Heart left ventricle (tissue), 16 donors: ENCODE measurements around the gene CCDC152. TPM values are rescaled to one million over a fixed set of nuclear protein-coding genes. Genes with fewer than 3 reads are reported as not detected.

Experiments used
- ATAC-seq, 4 donors: fragments of 200-7000 bp; cut with Tn5 transposase; one replicate each; pipeline ENCODE4 v1.9.1; 2020 to 2022; ENCODE audit warnings: moderate library complexity in 4 of 4, mild to moderate bottlenecking in 3 of 4, moderate number of reproducible peaks in 1 of 4
- DNase-seq, 5 donors: peaks; one replicate each; pipeline ENCODE4 v3.0.0-alpha.2; 2020
- H3K27ac ChIP-seq, 12 donors: fragments of 200-600 bp; sonication (generic) in 4 of 12; one replicate each; pipeline versions ENCODE4 v1.5.0 to v1.8.0; 2016 to 2022; ENCODE audit warnings: mild to moderate bottlenecking in 2 of 12
- H3K27me3 ChIP-seq, 9 donors: fragments of 200-600 bp; sonication (generic) in 2 of 9; one replicate each; pipeline versions ENCODE4 v1.5.1 to v1.8.0; 2016 to 2022; ENCODE audit warnings: mild to moderate bottlenecking in 3 of 9
- H3K36me3 ChIP-seq, 9 donors: fragments of 200-600 bp; sonication (generic) in 2 of 9; one replicate each; pipeline versions ENCODE4 v1.5.0 to v1.8.0; 2018 to 2022; ENCODE audit warnings: mild to moderate bottlenecking in 2 of 9
- H3K4me1 ChIP-seq, 12 donors: fragments of 200-600 bp; sonication (generic) in 4 of 12; one replicate each; pipeline versions ENCODE4 v1.5.0 to v1.8.0; 2016 to 2022; ENCODE audit warnings: mild to moderate bottlenecking in 3 of 12
- H3K4me3 ChIP-seq, 12 donors: fragments of 200-600 bp; sonication (generic) in 4 of 12; one replicate each; pipeline versions ENCODE4 v1.5.0 to v1.8.0; 2017 to 2022; ENCODE audit warnings: mild to moderate bottlenecking in 9 of 12, moderate library complexity in 4 of 12
- H3K9me3 ChIP-seq, 12 donors: fragments of 200-600 bp; sonication (generic) in 4 of 12; one replicate each; pipeline versions ENCODE4 v1.5.0 to v1.8.0; 2016 to 2022; ENCODE audit warnings: mild to moderate bottlenecking in 1 of 12
- CTCF ChIP-seq, 12 donors: fragments of 200-600 bp; sonication (generic) in 4 of 12; IDR thresholded peaks; one replicate each; pipeline versions ENCODE4 v1.5.0 to v1.8.0; 2018 to 2022; ENCODE audit warnings: antibody characterized with exemption in 12 of 12, mild to moderate bottlenecking in 5 of 12
- POLR2A ChIP-seq, 2 donors: fragments of 450-650 bp; IDR thresholded peaks; one replicate each; pipeline ENCODE4 v1.6.1; 2017; ENCODE audit warnings: antibody characterized with exemption in 2 of 2, mild to moderate bottlenecking in 2 of 2, moderate library complexity in 2 of 2
- WGBS, 4 donors: extraction: QIAGEN DNeasy Blood & Tissue Kit in 2 of 4; methylation state at CpG; one replicate each; pipeline versions ENCODE4 v1.1.5 to v1.1.7; 2013 to 2018; 5-methylcytosine and 5-hydroxymethylcytosine counted together
- intact Hi-C, 10 donors: fragments of 100-400 bp; cut with DNase I; formaldehyde crosslinking; loops; one replicate each; pipeline versions ENCODE4 v1.11.1 to v1.14.2; 2022
- polyA plus RNA-seq, 2 donors: library from polyadenylated mRNA; stranded (reverse); fragments of 200-250 nt; gene quantifications; one replicate each; pipeline ENCODE4 v1.2.3, GENCODE V29; 2013
- total RNA-seq, 9 donors: library from RNA; depleted of rRNA in 2 of 9; stranded (reverse); fragments of >200 nt in 2 of 9; fragmentation: NEBNext Ultra II Directional in 3 of 9; extraction: Animal tissue kit (Norgen Biotek cat#: 25700) in 3 of 9; gene quantifications; one replicate each; pipeline versions ENCODE4 v1.1.0 to v1.2.4, GENCODE V29; 2016 to 2023
- donor health status: ischemic (EF 13 %, LVEDD 7.1; RV severe dilation, severe dysfunction).
- donor health status: healthy with polysubstance abuse.
- donor health status: DM: no; HTN: yes; CAD: no.
- donor health status: DM: no; HTN: no; CAD: no.
- donor health status: ischemic (EF 25% LVEDD 6.9; RV normal size, moderate dysfunction).
- donor health status: ischemic (EF 25% LVEDD 5.7; RV mildly dilated, moderate dysfunction).
- donor health status: healthy.
- donor health status: DM: yes; HTN: yes; CAD: no.
- donor health status: ischemic (EF 35%, LVEDD 5.7; RV mildly dilated, moderate dysfunction).
- donor health status: nonischemic (EF 11% LVEDD 7.7; RV severe dilation, severe dysfunction).
- donor health status: DM: yes; HTN: yes; CAD: no.
- donor health status: PGD.
- donor health status: ischemic (EF 29% LVEDD 5.4; RV normal size, mild dysfunction).
- donor health status: nonischemic (EF 23%, LVEDD 6.1; RV moderate dilation, normal function).

CCDC152 gene
- total and polyA plus RNA-seq, 11 donors = 0.32 to 3.2 (median 0.86) TPM

- ATAC-seq (no peak), DNase-seq (no peak)
- peaks cover 0 to 1% (median 0%) of the 10 kb centered on the region in 12 donors for H3K9me3 ChIP-seq
- no peaks in the 10 kb centered on the region for H3K27me3 ChIP-seq
- no peaks in the 10 kb centered on the region for H3K4me1 ChIP-seq
- TF ChIP-seq POLR2A (IDR thresholded peaks at IDR 0.05) = no peak
- 86 to 91% (median 86%) methylated on average over 1 of the region's 1 CpG for WGBS, 4 donors
- no peak overlapping the region for H3K4me3 ChIP-seq
- H3K27ac ChIP-seq = no peak overlapping the region
- no peaks in the 10 kb centered on the region for H3K36me3 ChIP-seq
- intact Hi-C loops = loop anchor here in 3 of 10 donors (10.0 kb wide), 1 partner anchor 106 kb away; no protein-coding TSS in a partner anchor
Observed at GRCh38 chr5:42779083-42779482, 22.5 kb downstream of the CCDC152 start.

GRCh38 chr5:42781584-42781983 is 25.0 kb downstream of the CCDC152 start:
- H3K36me3 ChIP-seq = no peaks in the 10 kb centered on the region
- peaks cover 0 to 26% (median 11%) of the 10 kb centered on the region in 12 donors for H3K9me3 ChIP-seq
- H3K4me1 ChIP-seq = no peaks in the 10 kb centered on the region
- no peak overlapping the region for H3K27ac ChIP-seq
- H3K4me3 ChIP-seq = no peak overlapping the region
- TF ChIP-seq POLR2A (IDR thresholded peaks at IDR 0.05) (no peak), CTCF (IDR thresholded peaks at IDR 0.05) (no peak)
- DNase-seq = no peak
- ATAC-seq = no peak
- no peaks in the 10 kb centered on the region for H3K27me3 ChIP-seq
- 83 to 93% (median 89%) methylated on average over 1 of the region's 1 CpG for WGBS, 4 donors
- intact Hi-C loops = no loop called here

- intact Hi-C loops = no loop called here
- Histone ChIP-seq H3K9me3 (peaks cover 0 to 52% (median 28%) of the 10 kb centered on the region in 12 donors), H3K27me3 (no peaks in the 10 kb centered on the region), H3K4me3 (no peak overlapping the region), H3K27ac (no peak overlapping the region), H3K36me3 (no peaks in the 10 kb centered on the region), H3K4me1 (no peaks in the 10 kb centered on the region)
- WGBS, 4 donors = 82 to 94% (median 91%) methylated on average over 1 of the region's 1 CpG
- TF ChIP-seq POLR2A (IDR thresholded peaks at IDR 0.05) (no peak), CTCF (IDR thresholded peaks at IDR 0.05) (no peak)
- no peak for ATAC-seq
- no peak for DNase-seq
Observed at GRCh38 chr5:42784132-42784531, 27.5 kb downstream of the CCDC152 start.

- WGBS, 4 donors = 91 to 94% (median 92%) methylated on average over 4 of the region's 4 CpGs
- no peaks in the 10 kb centered on the region for H3K36me3 ChIP-seq
- intact Hi-C loops = no loop called here
Observed at GRCh38 chr5:42785756-42786155, 29.1 kb downstream of the CCDC152 start.

More at GRCh38 chr5:42785756-42786155, 29.1 kb downstream of the CCDC152 start:
- no peak overlapping the region for H3K27ac ChIP-seq
- H3K4me3 ChIP-seq = no peak overlapping the region
- no peak for DNase-seq
- peaks cover 0 to 52% (median 28%) of the 10 kb centered on the region in 12 donors for H3K9me3 ChIP-seq
- H3K27me3 ChIP-seq = no peaks in the 10 kb centered on the region
- TF ChIP-seq POLR2A (IDR thresholded peaks at IDR 0.05) (no peak), CTCF (IDR thresholded peaks at IDR 0.05) (no peak)
- no peak for ATAC-seq
- H3K4me1 ChIP-seq = no peaks in the 10 kb centered on the region
